GM19351 (cell line): Measurements from ENCODE around the gene AURKB.
"Not testable (repeated sequence)": the region's sequence is repeated elsewhere in the genome, so short reads cannot be mapped to it uniquely, and the experiment has no call there.

Source experiments
- ATAC-seq: cut with Tn5 transposase; IDR thresholded peaks from one replicate; pipeline ENCODE4 v1.9.1; 2021; ENCODE audit warnings: mild to moderate bottlenecking, moderate library complexity; ENCODE audit not compliant: unreplicated experiment

AURKB gene

DNA sequence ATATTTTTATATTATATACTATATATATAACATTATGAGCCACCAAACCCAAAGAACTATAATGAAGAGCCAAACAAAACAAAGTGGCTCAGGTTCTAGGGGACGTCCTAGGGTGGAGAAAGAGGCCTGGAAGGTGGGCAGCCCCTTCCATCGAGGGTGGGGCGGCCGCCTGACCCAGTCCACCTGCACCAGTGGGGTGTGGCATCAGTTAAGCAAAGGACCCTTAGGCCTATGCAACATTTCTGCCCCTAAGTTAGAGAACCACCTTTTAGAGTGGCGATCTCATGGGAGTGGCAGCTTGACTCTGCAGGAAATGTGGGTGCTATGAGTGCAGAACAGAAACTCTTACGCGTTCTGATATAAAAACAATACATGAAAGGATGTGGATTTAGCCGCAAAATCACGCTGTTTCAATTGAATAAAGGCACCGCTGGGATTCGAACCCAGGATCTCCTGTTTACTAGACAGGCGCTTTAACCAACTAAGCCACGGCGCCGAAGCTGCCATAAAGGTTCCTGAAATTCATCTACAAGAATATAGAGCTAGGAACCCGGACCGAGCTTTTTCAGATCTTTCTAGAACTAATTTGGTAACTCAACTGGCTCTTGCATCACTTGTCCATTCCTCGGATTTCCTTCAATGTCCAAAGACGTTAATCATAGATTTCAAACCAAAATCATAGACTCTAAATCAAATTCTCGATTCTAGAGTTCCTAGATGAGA is 15.6 kb upstream of the AURKB start:
- ATAC-seq: no peak

DNA sequence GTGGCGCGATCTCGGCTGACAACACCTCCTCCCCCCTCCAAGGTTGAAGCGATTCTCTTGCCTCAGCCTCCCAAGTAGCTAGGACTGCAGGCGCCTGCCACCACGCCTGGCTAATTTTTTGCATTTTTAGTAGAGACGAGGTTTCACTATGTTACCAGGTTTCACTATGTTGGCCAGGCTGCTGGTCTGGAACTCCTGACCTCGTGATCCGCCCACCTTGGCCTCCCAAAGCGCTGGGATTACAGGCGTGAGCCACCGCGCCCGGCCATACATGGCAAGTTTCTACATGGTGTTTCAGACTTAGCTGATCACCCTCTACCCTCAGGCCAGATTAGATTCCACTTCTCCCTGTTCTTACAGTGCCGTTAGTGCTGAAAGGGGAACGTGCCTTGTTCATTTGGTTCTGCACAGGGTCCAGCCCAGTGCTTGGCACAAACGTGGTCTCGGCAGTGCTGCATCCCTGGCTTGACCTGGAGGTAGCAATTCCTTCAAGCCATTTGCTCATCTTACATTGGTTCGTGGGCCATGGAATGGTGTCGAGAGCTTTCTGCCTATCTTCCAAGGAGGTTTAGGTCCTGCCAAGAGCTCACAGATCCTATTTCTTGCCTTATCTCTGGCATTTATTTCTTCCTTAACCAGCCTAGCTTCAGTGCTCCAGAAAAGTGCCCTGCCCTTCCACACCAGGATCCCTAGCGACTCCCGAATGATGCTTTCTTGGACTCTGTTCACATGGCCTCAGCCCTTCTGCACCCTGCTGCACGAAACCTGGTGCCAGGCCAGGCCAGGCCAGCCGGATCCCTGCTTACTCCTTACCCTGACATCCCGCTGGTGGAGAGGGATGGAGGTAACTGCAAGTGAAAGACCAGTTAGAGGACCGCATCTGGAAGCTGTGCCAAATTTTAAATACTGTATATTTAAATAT is 14.8 kb upstream of the AURKB start:
- ATAC-seq: no peak

- no peak for ATAC-seq
These were observed 13.2 kb upstream of the AURKB start for GRCh38 chr17:8223356-8224126.

DNA sequence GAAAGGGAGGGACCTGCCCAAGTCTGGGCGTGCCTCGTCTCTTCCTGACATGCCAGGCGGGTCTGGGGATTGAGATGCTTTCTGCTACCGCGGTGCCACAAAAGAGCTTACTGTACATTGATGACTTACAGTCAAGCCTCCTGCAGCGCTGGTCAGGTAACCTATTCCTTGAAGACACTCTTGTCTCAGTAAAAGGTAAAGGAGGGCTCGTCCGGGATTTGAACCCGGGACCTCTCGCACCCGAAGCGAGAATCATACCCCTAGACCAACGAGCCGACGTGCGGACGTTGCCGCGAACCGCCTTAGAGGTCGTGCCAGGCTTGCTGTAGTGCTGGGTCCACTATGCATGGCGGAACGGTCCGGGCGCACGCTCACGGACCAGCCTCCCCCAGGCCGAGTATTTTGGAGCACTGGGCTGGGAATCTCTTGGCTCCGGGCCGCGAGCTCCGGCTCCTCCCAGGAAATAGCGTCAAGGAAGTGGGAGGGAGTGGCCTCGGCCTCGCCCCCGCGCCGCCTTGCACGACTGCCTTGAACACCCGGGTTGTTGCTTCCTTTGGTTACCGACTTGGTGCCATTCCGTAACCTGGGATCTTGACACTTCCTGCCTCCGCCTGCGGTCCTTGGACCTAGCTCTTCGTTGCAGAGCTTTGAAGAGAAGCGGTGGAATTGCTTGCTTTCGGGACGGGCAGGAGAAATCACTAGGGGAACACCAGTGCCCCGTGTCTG is 12.4 kb upstream of the AURKB start:
- ATAC-seq: peak; percentile 30

DNA sequence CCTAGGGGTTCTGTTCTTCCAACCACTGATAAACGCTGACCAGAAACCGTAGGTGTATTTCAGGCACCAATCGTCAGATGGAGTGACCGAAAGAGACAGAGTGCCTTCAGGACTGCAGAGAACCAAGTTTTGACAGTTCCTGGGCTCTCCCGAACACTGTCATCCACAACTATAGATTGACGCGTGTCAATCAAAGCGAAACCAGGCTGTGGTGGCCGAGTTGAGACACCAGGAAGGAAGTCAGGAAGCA is 11.9 kb upstream of the AURKB start:
- peak; percentile 22 for ATAC-seq

GRCh38 chr17:8221663-8222379 is 11.4 kb upstream of the AURKB start:
- peak; percentile 47 for ATAC-seq

- no peak for ATAC-seq
These were observed 10.6 kb upstream of the AURKB start for GRCh38 chr17:8220783-8221662.

DNA sequence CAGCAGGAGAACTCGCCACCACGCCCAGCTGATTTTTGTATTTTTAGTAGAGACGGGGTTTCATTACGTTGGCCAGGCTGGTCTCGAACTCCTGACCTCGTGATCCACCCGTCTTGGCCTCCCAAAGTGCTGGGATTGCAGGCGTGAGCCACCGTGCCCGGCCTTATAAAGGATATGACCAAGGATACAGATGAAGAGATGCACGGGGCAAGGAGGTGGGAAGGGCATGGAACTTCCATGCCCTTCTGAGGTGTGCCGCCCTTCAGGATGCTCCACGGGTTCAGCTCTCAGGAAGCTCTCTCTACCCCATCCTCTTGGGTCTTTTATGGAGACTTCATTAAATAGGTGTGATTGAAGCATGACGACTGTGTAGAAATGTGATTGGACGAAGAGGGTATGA is 3.6 kb upstream of the AURKB start:
- ATAC-seq: not testable (repeated sequence)

DNA sequence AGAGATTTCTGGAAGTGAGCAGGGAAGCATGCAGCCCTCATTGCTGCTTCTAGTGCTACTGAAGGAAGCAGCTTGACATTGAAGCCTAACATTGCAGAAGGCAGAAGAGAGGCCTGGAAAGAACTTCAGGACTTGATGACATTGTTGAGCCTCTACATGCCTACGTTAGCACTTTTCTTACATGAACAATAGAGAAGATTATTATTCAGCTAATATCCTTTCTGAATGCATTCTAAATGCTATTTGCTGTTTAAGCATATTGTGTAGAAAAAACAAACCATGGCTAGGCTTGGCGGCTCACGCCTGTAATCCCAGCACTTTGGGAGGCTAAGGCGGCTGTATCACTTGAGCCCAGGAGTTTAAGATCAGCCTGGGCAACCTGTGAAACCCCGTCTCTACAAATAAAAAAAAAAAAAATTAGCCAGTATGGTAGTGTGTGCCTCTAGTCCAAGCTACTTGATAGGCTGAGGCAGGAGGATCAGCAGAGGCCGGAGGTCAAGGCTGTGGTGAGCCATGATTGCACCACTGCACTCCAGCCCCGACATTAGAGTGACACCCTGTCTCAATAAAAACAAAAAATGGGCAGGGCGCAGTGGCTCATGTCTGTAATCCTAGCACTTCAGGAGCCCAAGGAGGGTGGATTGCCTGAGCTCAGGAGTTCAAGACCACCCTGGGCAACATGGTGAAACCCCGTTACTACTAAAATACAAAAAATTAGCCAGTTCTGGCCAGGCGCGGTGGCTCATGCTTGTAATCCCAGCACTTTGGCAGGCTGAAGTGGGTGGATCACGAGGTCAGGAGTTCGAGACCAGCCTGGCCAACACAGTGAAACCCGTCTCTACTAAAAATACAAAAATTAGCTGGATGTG is 2.2 kb upstream of the AURKB start:
- ATAC-seq: no peak

- peak; percentile 18 for ATAC-seq
These were observed 535 bp upstream of the AURKB start for GRCh38 chr17:8210761-8211458.

GRCh38 chr17:8206536-8206935 is 3.8 kb downstream of the AURKB start:
- ATAC-seq: no peak

- no peak for ATAC-seq
These were observed 5.4 kb downstream of the AURKB start for GRCh38 chr17:8204761-8205555.

DNA sequence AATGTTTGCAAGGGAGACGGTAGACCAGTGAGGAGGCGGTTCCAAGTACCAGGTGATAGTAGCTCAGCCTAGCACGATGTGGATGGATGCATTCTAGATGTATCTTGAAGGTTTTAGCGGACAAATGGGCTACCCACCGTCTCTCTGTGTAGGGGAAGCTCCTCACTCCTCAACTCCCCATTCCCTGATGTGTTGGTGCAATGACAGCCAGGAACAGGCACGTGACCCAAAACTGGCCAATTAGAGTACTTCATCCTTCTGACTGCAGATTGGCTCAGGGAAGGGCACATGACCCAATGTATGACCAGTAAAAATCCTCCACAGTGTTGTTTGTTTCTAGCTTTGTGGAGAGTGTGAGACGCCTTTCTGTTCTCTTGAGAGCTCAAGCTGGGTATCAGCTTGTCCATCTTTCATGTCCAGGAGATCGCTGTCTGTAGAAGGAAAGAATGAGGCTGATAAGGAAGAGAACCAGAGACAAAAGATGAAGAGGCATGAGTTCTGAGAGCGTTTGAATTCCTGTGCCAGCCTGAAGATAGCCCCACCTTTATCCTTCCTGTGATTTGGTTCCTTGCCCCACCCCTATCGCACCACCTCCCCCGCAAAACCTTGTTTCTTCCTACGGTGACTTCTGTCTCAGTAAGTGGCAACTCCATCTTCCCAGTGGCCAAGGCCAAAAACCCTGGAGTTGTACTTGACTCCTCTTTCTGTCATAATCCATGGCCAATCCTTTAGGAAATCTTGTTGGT is 18.1 kb downstream of the AURKB start:
- peak; percentile 29 for ATAC-seq

DNA sequence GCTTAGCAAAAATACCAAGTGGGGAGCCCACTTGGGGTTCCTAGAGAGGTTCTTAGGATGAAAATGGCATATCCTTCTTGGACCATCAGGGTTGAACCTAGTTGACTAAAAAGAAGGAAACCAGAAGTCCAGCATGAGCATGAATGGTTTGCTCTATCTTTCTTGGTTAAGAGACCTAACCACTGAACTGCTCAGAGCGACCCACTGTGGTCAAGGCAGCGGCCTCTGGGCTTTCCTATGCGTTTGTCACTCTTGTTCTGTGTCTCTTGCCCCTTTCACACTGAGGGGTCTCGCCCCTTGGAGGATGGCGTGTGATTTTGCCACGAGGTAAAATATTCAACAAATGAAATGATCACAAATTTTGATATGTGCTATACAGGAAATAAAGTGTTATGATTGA is 19.9 kb downstream of the AURKB start:
- no peak for ATAC-seq

DNA sequence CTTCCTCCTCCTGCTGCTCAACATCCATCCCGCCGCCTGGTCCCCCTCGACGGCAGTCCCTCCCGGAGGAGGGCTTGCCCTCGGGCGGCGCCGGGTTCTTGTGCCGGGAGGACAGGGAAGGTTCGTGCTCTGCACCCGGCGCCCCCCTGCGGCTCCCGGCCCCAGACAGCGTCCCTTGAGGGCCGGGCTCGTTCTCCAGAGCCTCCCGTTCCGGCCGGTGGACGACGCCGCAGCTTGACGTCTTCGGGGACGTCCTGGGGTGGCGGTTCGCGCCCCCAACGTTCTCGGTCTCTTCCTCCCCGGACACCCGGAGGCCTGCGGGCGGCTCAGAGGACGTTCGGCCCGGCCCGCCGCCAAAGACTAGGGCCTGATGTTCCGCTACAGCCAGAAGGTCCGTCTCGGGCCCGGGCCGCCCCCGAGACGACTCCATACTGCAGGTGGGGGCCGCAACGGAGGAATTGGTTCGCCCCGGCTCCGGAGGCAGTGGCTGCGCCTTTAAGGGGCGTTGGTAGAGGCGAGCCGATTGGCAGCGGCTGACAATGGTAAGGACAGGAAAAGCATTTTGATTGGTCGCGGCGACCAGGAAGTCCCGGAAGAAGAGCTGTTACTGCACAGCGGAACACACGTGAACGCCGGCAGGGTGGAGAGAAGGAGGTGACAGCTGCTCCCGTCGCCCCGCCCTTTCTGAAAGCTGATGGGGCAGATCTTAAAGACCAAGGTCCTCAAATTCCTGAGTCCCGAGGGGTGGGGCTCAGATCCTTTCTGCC is 20.5 kb downstream of the AURKB start, which contains the start of gene BORCS6:
TSS of gene BORCS6 (minus strand) at position 470 of the 767 bp plus-strand sequence. CDS start at position 430, 40 bp downstream.
- peak; percentile 55 for ATAC-seq
